B cell (primary cell): ENCODE results near the gene NHSL2.
"Not testable (repeated sequence)": the region's sequence is repeated elsewhere in the genome, so short reads cannot be mapped to it uniquely, and the experiment has no call there.

ENCODE experiments used
- EZH2 ChIP-seq: IDR thresholded peaks from 2 replicates; pipeline ENCODE4 v1.6.1; 2012; ENCODE audit warnings: borderline replicate concordance, low read depth, mild to moderate bottlenecking, moderate library complexity, low read length; ENCODE audit not compliant: insufficient read depth, poor library complexity, severe bottlenecking
- TF ChIP-seq, protein P1 (sequence below): fragments of 200-600 bp; IDR thresholded peaks from one replicate; pipeline ENCODE4 v1.8.0; 2022; ENCODE audit warnings: antibody characterized with exemption, mild to moderate bottlenecking

GRCh38 chrX:71869566-71869965, 41.1 kb upstream of the NHSL2 start:
- TF ChIP-seq, protein P1, sequence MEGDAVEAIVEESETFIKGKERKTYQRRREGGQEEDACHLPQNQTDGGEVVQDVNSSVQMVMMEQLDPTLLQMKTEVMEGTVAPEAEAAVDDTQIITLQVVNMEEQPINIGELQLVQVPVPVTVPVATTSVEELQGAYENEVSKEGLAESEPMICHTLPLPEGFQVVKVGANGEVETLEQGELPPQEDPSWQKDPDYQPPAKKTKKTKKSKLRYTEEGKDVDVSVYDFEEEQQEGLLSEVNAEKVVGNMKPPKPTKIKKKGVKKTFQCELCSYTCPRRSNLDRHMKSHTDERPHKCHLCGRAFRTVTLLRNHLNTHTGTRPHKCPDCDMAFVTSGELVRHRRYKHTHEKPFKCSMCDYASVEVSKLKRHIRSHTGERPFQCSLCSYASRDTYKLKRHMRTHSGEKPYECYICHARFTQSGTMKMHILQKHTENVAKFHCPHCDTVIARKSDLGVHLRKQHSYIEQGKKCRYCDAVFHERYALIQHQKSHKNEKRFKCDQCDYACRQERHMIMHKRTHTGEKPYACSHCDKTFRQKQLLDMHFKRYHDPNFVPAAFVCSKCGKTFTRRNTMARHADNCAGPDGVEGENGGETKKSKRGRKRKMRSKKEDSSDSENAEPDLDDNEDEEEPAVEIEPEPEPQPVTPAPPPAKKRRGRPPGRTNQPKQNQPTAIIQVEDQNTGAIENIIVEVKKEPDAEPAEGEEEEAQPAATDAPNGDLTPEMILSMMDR, result not testable (repeated sequence)
- TF ChIP-seq EZH2, result not testable (repeated sequence)
